Measurements from ENCODE around the gene PEPD.

GRCh38 chr19:33524024-33524664 is 2.6 kb upstream of the PEPD start:
- TF ChIP-seq CTCF (conservative IDR thresholded peaks at IDR 0.05; ENCODE audit: low read depth, low read length) (no peak), ELK1 (IDR thresholded peaks at IDR 0.05; ENCODE audit: borderline replicate concordance, low read depth, low read length) (no peak), FOS (IDR thresholded peaks at IDR 0.05; ENCODE audit: low read depth, low read length) (no peak), POLR2A (IDR thresholded peaks at IDR 0.05; ENCODE audit: low read depth, low read length) (no peak), RFX5 (IDR thresholded peaks at IDR 0.05; ENCODE audit: low read depth, low read length) (no peak), CHD1 (IDR thresholded peaks at IDR 0.05; ENCODE audit: low read depth, low read length) (no peak), MAFK (IDR thresholded peaks at IDR 0.05; ENCODE audit: low read depth, low read length) (no peak)
